Endothelial cell of umbilical vein (primary cell): Measurements from ENCODE around the gene INS. TPM values are rescaled to one million over a fixed set of nuclear protein-coding genes. Genes with fewer than 3 reads are reported as not detected.

ENCODE experiments used
- BruUV-seq: library from RNA; stranded (reverse); fragments of 400-500 nt; replicated peaks from 2 replicates; lab custom pipeline; 2021; lab: Mats Ljungman, UMichigan
- CTCF ChIA-PET: fragments of 300-600, 350-600 bp; sonication (Branson Sonifier 250); formaldehyde crosslinking; loops from one replicate; lab custom pipeline; 2021; ENCODE audit warnings: antibody characterized with exemption, inconsistent platforms; lab: Charles Lee
- POLR2A ChIA-PET: fragments of 300-600, 350-600 bp; sonication (Branson Sonifier 250); formaldehyde crosslinking; loops from one replicate; lab custom pipeline; 2021; ENCODE audit warnings: antibody characterized with exemption, inconsistent platforms; lab: Charles Lee
- DNase-seq: peaks from one replicate; pipeline ENCODE4 v3.0.0-alpha.2; 2011; ENCODE audit warnings: low read depth, low spot score
- FAIRE-seq: peaks from 2 replicates; lab custom pipeline; 2011; peaks lifted over from hg19 to GRCh38; lab: Jason Lieb, UNC
- H2AFZ ChIP-seq: 2 replicates; pipeline ENCODE4 v1.6.0; 2012; ENCODE audit warnings: low read depth, low read length, control low read depth, inconsistent platforms
- H3K27ac ChIP-seq: 2 replicates; pipeline ENCODE4 v1.5.1; 2011; ENCODE audit warnings: low read depth, mild to moderate bottlenecking, control low read depth, low read length, moderate library complexity; ENCODE audit not compliant: insufficient read depth
- H3K27me3 ChIP-seq, 2 experiments: 2 replicates each; pipeline versions ENCODE4 v1.6.0 to v1.6.1; 2011; ENCODE audit warnings: low read length in 2 of 2, mixed read lengths in 1 of 2; ENCODE audit not compliant: control insufficient read depth in 2 of 2, insufficient read depth in 2 of 2
- H3K36me3 ChIP-seq, 2 experiments: 2 replicates in 1 of 2; 3 replicates in 1 of 2; pipeline ENCODE4 v1.5.1; 2011; ENCODE audit warnings: low read length in 2 of 2, mild to moderate bottlenecking in 1 of 2, moderate library complexity in 1 of 2; ENCODE audit not compliant: control insufficient read depth in 2 of 2, insufficient read depth in 2 of 2; ENCODE audit errors: extremely low read depth in 1 of 2
- H3K4me1 ChIP-seq: 3 replicates; pipeline ENCODE4 v1.5.1; 2011; ENCODE audit warnings: mild to moderate bottlenecking, low read length; ENCODE audit not compliant: control insufficient read depth, insufficient read depth; ENCODE audit errors: extremely low read depth
- H3K4me2 ChIP-seq: 2 replicates; pipeline ENCODE4 v1.6.1; 2011; ENCODE audit warnings: low read length, control low read depth, mixed read lengths; ENCODE audit not compliant: insufficient read depth
- H3K4me3 ChIP-seq, 3 experiments: fragments of 200-600 bp in 1 of 3; sonication (generic), shearing (Covaris generic) in 1 of 3; replicated peaks in 1 of 3; 2 replicates each; pipeline ENCODE4 v1.5.1; 2011 to 2016; ENCODE audit warnings: control low read depth in 3 of 3, low read length in 3 of 3, mild to moderate bottlenecking in 2 of 3, inconsistent platforms in 1 of 3, low read depth in 1 of 3, moderate library complexity in 1 of 3; ENCODE audit not compliant: insufficient read depth in 1 of 3
- H3K79me2 ChIP-seq: 2 replicates; pipeline ENCODE4 v1.6.0; 2012; ENCODE audit warnings: low read length, inconsistent platforms; ENCODE audit not compliant: control insufficient read depth, insufficient read depth
- H3K9ac ChIP-seq: replicated peaks from 2 replicates; pipeline ENCODE3; 2011; ENCODE audit warnings: low read length, control low read depth; ENCODE audit not compliant: insufficient read depth; ENCODE audit errors: extremely low read depth
- H3K9me1 ChIP-seq: replicated peaks from 3 replicates; pipeline ENCODE4 v1.6.0; 2011; ENCODE audit warnings: mild to moderate bottlenecking, low read length; ENCODE audit not compliant: control insufficient read depth, insufficient read depth; ENCODE audit errors: extremely low read depth
- H3K9me3 ChIP-seq: replicated peaks from 2 replicates; pipeline ENCODE4 v1.5.1; 2012; ENCODE audit warnings: low read length, inconsistent platforms; ENCODE audit not compliant: control insufficient read depth, insufficient read depth
- H4K20me1 ChIP-seq: replicated peaks from 2 replicates; pipeline ENCODE3; 2011; ENCODE audit warnings: mild to moderate bottlenecking, low read length; ENCODE audit not compliant: control insufficient read depth, insufficient read depth; ENCODE audit errors: extremely low read depth
- EZH2 ChIP-seq: IDR thresholded peaks from 2 replicates; pipeline ENCODE4 v1.6.1; 2012; ENCODE audit warnings: borderline replicate concordance, low read depth, mild to moderate bottlenecking, moderate library complexity, low read length, inconsistent platforms; ENCODE audit not compliant: severe bottlenecking
- FOS ChIP-seq: IDR thresholded peaks from 2 replicates; pipeline ENCODE4 v1.6.1; 2011; ENCODE audit warnings: mild to moderate bottlenecking, low read length, moderate library complexity, borderline replicate concordance; ENCODE audit not compliant: insufficient read depth
- GATA2 ChIP-seq: IDR thresholded peaks from 2 replicates; pipeline ENCODE4 v1.7.0; 2011; ENCODE audit warnings: low read depth, mild to moderate bottlenecking, moderate library complexity, mixed read lengths, low read length; ENCODE audit not compliant: insufficient read length, insufficient read depth
- JUN ChIP-seq: IDR thresholded peaks from 2 replicates; pipeline ENCODE4 v1.6.1; 2011; ENCODE audit warnings: borderline replicate concordance, low read depth; ENCODE audit not compliant: insufficient read length, insufficient read depth
- MYC ChIP-seq: IDR thresholded peaks from one replicate; pipeline ENCODE4 v1.6.1; 2011; ENCODE audit warnings: mild to moderate bottlenecking, low read depth, low read length
- POLR2A ChIP-seq: IDR thresholded peaks from 2 replicates; pipeline ENCODE4 v1.6.1; 2012; ENCODE audit warnings: low read depth, mild to moderate bottlenecking, control low read depth, low read length
- POLR2AphosphoS5 ChIP-seq: IDR thresholded peaks from 2 replicates; pipeline ENCODE4 v1.6.1; 2012; ENCODE audit warnings: low read depth, mild to moderate bottlenecking, control low read depth, low read length, moderate library complexity; ENCODE audit not compliant: insufficient read depth
- dilution Hi-C: fragments of 300-500 bp; cut with MboI; formaldehyde crosslinking; loops from one replicate; pipeline ENCODE4 v1.15.0; 2019; ENCODE audit warnings: low sequenced_read_pairs; ENCODE audit not compliant: extremely low pct_ligation_motif_present
- intact Hi-C: fragments of 100-400 bp; cut with micrococcal nuclease; formaldehyde crosslinking; loops from one replicate; pipeline ENCODE4 v1.10.0; 2022
- polyA plus RNA-seq, 4 experiments: library from polyadenylated mRNA; depleted of rRNA in 3 of 4; stranded (reverse) in 3 of 4; unstranded in 1 of 4; fragments of >200 nt; gene quantifications; 2 replicates each; pipeline versions ENCODE4 v1.2.1 to v1.2.3, GENCODE V29; 2011 to 2012; ENCODE audit warnings: missing spikeins in 1 of 4
- total RNA-seq: library from RNA; stranded (reverse); gene quantifications from 2 replicates; pipeline ENCODE4 v1.2.3, GENCODE V29; 2021
- TF ChIP-seq, protein P1 (sequence below): IDR thresholded peaks from 2 replicates; pipeline ENCODE4 v1.6.1; 2011; ENCODE audit not compliant: insufficient read depth, insufficient read length

Gene INS
- total and polyA plus RNA-seq, 2 donors (not counting 3 experiments of a cell fraction or from before 2014, with no cell fraction given), result not detected

DNA sequence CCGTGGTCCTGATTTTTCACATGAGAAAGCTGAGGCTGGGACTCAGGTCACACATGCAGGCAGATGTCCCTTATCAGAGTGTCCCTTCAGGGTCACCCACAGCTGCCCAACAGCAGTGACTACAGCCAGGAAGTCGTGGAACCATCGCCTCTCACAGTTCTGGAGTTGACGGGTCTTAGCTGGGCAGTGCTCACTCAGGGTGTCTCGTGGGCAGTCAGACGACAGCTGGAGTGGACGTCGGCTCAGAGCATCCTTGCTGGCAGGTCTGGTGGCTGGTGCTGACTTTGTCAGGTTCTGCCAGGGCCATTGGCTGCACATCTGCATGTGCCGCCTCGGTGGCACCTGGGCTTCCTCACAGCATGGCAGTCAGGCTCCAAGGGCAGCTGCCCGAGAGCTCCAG lies 46.2 kb upstream of the INS start:
- Histone ChIP-seq H3K4me2 (no peak overlapping the region), H4K20me1 (no peaks in the 10 kb centered on the region), H3K9ac (no peak overlapping the region), H3K9me1 (no peaks in the 10 kb centered on the region), H3K36me3 (no peaks in the 10 kb centered on the region), H2AFZ (no peak overlapping the region), H3K27ac (no peak overlapping the region), H3K79me2 (no peaks in the 10 kb centered on the region), H3K27me3 (no peaks in the 10 kb centered on the region), H3K9me3 (no peaks in the 10 kb centered on the region), H3K4me3 (no peak overlapping the region), H3K4me1 (no peaks in the 10 kb centered on the region)
- BruUV-seq, result no TSS peak
- dilution Hi-C loops (no loop called here), intact Hi-C loops (no loop called here)
- DNase-seq (no peak), FAIRE-seq (no peak)
- no peak for TF ChIP-seq EZH2
- no peak for TF ChIP-seq MYC
- no peak for TF ChIP-seq FOS
- TF ChIP-seq POLR2A, result no peak
- TF ChIP-seq, protein P1, sequence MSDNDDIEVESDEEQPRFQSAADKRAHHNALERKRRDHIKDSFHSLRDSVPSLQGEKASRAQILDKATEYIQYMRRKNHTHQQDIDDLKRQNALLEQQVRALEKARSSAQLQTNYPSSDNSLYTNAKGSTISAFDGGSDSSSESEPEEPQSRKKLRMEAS, result no peak
- TF ChIP-seq POLR2AphosphoS5, result no peak
- no peak for TF ChIP-seq GATA2
- TF ChIP-seq JUN, result no peak
- ChIA-PET POLR2A (no interaction called here), CTCF (interaction anchor here (2.1 to 2.4 kb wide), 2 partner anchors 98 to 214 kb away, joined by 5 read pairs; no protein-coding TSS in a partner anchor)
